Measurements from ENCODE around the gene RBCK1.
"Not testable (repeated sequence)": the region's sequence is repeated elsewhere in the genome, so short reads cannot be mapped to it uniquely, and the experiment has no call there.

RBCK1 gene

GRCh38 chr20:440148-440547 is 32.0 kb downstream of the RBCK1 start:
- no peak for DNase-seq

DNA sequence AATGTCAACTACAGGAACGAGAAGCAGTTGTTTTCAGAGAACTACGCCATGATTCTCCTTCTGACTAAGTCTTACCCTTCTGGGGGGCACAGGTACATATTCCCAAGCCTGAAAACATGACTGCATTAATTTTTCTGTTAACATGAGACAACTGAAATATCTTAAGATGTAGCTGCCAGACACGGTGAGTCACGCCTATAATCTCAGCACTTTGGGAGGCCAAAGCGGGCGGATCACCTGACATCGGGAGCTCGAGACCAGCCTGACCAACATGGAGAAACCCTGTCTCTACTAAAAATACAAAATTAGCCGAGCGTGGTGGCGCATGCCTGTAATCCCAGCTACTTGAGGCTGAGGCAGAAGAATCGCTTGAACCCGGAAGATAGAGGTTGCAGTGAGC is 32.5 kb downstream of the RBCK1 start:
- DNase-seq: no peak

GRCh38 chr20:443223-443775 is 35.2 kb downstream of the RBCK1 start:
- DNase-seq: no peak

DNA sequence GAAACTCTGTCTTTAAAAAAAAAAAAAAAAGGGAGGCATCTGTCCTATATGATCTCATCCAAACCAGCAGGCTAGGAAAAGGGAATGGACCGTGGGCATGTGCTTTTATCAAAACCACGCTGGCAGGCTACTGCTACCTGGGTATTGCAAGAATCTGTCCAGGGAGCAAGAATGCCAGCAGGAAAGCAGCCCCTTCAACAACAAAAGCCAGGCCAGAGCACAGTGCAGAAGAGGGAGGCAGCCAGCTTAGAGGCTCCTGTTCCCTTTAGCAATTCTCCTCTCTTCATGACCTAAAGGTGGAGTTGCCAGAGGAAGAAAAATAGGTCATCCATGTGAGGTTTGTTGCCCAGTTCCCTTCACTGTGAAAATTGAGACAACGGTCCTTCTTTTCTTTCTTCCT is 36.0 kb downstream of the RBCK1 start:
- DNase-seq: no peak

DNA sequence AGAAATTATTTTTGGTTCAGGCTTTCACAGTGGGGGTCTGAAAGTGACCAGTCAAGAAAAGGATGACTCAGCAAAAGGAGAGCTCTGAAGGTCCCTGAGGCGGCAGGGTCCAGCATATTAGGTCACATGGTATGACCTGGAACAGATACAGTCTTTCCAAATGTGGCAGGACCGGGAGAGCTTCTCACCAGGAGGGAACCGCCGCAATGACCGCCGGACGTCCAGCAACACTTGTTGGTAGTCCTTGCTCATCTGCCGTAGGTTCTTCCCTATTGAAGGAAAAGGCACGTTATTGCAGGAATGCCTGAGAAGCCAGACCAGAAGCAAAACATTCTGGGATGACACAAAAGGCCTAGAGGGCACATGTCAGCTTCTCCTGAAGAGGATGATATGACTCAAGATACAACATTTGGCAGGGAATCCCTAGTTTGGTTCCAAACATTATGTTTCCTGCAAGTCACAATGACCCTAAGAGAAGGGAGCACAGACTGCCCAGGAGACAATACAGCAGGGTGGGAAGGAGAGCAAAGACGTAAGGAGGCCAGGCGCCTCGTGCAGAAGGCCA is 36.8 kb downstream of the RBCK1 start:
- DNase-seq: no peak

DNA sequence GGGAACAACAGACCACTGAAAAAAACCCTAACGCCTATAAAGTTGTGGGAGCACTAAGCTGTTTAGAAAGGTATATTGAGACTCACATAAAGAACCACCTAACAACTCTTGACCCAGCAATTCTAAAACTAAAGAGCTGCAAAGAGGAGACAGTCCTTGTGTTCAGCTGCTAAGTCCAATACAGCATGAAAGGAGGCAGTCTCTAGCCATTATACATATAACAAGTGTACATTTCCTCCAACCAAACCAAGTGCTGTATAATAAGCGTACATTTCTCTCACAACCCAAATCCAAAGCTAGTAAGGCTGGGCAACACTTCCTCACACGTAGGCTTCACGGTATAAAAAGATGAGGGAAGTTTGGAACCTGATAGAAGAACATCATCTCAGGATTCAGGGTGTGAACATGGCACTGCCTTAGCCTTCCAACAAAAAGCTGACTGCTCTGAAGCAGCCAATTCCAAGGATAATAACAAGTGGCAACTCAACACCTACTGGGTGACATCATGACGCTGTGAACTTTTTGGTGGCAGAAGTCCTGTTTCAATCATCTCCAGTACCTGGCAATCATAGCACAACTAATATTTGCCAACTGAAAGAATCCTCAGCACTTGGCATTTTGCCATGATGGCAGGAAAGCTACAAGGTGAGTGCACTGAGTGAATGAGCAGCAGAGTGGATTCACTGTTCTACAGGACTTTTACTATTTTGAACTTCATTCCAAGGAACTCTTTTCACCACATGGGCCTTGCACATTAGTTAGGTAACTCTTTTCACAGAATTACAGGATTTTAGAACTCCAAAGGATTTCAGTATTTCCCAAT is 37.6 kb downstream of the RBCK1 start:
- no peak for DNase-seq

DNA sequence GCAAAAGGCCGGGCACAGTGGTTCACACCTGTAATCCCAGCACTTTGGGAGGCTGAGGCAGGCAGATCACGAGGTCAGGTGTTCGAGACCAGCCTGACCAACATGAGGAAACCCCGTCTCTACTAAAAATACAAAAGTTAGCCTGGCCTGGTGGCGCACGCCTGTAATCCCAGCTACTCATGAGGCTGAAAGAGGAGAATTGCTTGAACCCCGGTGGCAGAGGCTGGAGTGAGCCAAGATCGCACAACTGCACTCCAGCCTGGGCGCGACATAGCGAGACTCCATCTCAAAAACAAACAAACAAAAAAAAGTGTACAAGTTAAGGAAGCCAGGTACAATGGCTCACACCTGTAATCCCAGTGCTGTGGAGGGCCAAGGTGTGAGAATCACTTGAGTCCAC is 43.9 kb downstream of the RBCK1 start:
- not testable (repeated sequence) for DNase-seq

DNA sequence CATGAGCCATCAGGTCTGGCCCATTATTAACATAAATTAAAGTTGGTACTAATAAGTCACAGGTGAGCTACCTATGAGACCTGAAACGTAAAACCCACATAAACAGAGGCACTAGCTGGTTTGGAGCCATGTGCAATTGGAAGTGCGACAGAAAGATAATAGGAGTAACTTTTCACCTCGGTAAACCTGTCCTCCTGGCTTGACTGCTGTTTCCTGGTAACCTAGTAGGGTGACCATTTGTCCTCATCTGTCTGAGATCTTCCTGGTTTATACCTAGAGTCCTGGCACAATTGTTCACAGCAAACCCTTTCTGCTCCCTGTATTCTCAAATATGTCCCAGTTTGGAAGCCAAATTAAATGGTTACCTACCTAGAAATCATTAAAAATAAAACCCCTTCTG is 46.9 kb downstream of the RBCK1 start:
- no peak for DNase-seq

DNA sequence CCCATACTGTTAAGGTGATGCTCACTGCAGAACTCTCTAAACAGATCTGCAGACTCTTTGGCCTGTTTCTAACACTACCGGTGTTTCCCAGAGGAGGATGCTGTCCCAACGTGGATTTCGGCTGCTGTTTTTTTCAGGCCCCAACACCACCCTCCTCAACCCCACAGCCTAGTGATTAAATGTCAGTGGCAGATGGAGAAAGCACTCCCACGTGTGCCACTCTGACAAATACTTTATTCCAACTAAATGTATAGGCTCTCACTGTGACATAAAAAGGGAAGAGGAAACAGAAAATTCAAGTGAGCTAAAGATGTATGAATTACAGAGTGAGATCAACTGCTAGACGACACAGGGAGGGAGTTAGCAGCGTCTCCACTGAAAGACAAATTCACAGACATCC is 50.7 kb downstream of the RBCK1 start:
- DNase-seq: no peak

GRCh38 chr20:460180-460579 is 52.1 kb downstream of the RBCK1 start:
- DNase-seq: no peak

GRCh38 chr20:460707-461106 is 52.6 kb downstream of the RBCK1 start:
- DNase-seq: no peak

DNA sequence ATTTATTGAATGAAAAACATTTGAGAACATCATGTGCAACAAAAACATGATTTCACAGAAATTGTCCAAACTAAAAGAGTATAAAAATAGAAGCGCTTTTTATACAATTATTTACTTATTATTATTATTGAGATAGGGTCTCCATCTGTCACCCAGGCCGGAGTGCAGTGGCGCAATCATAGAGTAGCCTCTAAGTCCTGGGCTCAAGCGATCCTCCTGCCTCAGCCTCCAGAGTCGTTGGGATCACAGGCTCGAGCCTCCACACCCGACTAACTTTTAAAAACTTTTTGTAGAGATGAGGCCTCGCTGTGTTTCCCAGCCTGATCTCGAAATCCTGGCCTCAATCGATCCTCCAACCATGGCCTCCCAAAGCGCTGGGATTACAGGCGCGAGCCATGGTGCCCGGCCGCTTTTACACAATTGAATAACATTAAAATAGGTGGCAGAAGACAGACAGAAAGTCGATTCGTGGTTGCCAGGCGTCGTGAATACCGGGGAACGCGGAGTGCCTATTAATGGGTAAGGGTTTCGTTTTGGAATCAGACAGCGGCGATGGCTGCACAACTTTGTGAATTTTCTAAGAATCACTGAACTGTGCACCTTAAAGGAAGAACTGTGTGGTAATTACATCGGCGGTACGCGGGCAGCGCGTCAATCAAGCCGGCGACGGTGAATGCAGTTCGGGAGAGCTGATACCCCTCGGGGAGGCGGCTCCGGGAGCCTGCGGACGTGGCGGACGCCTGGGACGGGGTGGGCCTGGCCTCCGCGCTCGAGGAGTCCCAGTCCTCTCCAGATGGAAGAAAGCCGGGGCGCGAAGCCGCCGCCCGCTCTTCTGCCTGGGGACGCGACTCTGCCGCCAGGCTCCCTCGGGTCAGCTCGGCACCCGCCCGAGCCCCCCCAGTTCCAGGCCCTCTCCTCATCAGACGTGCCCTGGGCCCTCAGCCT is 53.4 kb downstream of the RBCK1 start:
- DNase-seq: peak; percentile 68

DNA sequence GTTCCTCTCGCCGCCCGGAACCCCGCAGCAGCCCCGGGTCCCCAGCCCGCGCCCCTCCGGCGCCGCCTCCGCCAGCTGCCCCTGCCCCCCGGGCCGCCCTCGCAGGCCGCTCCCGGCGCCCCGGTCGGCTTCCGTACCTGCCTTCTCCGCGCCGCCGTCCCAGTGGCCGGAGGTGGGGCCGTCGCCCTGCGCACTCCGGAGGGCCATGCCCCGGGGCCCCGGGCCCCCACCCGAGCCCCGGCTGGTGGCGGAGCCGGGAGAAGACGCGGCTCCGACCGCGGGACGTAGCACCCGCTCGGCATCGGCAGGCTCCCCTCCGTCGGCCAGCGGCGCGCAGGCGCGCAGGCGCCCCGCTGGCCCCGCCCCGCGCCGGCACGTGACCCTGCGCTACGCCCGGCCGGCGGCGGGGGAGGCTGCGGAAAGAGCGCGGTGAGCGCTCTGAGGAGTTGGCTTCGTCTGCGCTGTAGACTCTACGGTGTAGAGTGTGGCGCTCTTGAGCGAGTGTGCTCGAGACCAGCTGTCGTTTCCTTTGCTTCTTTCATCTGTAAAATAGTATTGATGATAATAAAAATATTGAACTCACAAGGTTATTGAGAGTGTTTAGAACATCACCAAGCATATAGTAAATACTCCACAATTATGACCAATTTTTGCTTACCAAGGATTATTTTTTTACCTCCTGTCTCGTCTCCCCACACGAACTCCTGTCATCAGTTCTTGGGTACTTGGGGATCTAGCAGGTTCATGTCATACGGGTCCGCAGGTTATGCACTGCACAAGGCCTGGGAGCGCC is 54.3 kb downstream of the RBCK1 start, which contains the start of gene TBC1D20:
Gene TBC1D20 (minus strand): TSS at position 335 of the 793 bp plus-strand sequence. CDS start 128 bp downstream, at position 207.
- DNase-seq: peak; percentile 90

- DNase-seq: no peak
Observed at GRCh38 chr20:467755-468154, 59.7 kb downstream of the RBCK1 start.

- DNase-seq: no peak
Observed at GRCh38 chr20:469746-470490, 61.8 kb downstream of the RBCK1 start.

GRCh38 chr20:472137-472846 is 64.2 kb downstream of the RBCK1 start:
- DNase-seq: no peak

DNA sequence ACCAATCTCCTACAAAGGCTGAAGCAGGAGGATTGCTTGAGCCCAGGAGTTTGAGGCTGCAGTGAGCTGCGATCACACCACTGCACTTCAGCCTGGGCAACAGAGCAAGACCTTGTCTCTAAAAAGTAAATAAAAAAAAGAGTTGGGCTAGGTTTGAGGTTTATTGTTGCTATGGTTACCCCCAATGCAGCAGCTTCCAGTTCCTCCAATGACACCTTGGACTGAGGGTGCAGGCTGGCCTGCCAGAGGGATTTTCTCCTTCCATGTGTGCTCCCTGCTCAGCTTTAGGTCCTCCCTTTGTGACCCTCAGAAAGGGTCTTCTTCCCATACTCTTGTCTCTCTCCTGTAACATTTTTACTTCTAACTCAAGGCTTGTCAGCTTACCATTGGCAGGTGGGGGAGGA is 64.8 kb downstream of the RBCK1 start:
- no peak for DNase-seq

- DNase-seq: no peak
Observed at GRCh38 chr20:474581-474980, 66.5 kb downstream of the RBCK1 start.

GRCh38 chr20:475463-476357 is 67.6 kb downstream of the RBCK1 start:
- no peak for DNase-seq
